Adrenal gland (tissue), 5 donors: Measurements from ENCODE around the gene DPP6.

Source experiments
- POLR2A ChIP-seq, 2 donors: fragments of 450-650 bp; IDR thresholded peaks; one replicate each; pipeline ENCODE4 v1.6.1; 2017; ENCODE audit warnings: antibody characterized with exemption in 2 of 2, mild to moderate bottlenecking in 2 of 2, moderate library complexity in 1 of 2
- TF ChIP-seq, protein P1 (sequence below), 6 experiments: fragments of 450-650 bp in 4 of 6; fragments of 200-600 bp in 2 of 6; sonication (generic) in 1 of 6; IDR thresholded peaks; 1 replicate in 5 of 6; 2 replicates in 1 of 6; pipeline versions ENCODE4 v1.5.1 to v1.8.0; 2016 to 2021; ENCODE audit warnings: antibody characterized with exemption in 6 of 6, mild to moderate bottlenecking in 2 of 6, moderate library complexity in 1 of 6
- donor health status: DM: no; HTN: no; CAD: no.

GRCh38 chr7:154781369-154782303 is 729.4 kb downstream of the DPP6 start:
- TF ChIP-seq, protein P1, sequence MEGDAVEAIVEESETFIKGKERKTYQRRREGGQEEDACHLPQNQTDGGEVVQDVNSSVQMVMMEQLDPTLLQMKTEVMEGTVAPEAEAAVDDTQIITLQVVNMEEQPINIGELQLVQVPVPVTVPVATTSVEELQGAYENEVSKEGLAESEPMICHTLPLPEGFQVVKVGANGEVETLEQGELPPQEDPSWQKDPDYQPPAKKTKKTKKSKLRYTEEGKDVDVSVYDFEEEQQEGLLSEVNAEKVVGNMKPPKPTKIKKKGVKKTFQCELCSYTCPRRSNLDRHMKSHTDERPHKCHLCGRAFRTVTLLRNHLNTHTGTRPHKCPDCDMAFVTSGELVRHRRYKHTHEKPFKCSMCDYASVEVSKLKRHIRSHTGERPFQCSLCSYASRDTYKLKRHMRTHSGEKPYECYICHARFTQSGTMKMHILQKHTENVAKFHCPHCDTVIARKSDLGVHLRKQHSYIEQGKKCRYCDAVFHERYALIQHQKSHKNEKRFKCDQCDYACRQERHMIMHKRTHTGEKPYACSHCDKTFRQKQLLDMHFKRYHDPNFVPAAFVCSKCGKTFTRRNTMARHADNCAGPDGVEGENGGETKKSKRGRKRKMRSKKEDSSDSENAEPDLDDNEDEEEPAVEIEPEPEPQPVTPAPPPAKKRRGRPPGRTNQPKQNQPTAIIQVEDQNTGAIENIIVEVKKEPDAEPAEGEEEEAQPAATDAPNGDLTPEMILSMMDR (IDR thresholded peaks at IDR 0.05), result no peak
- no peak for TF ChIP-seq POLR2A (IDR thresholded peaks at IDR 0.05)
